ENCODE measurements around the gene ACTL10. TPM values are rescaled to one million over a fixed set of nuclear protein-coding genes. Genes with fewer than 3 reads are reported as not detected.
A peak's percentile ranks its signal among the peaks of the same experiment; 100 is the strongest.

The ACTL10 gene
- total RNA-seq, 1 donor from 2014 or later: 2.3 TPM

DNA sequence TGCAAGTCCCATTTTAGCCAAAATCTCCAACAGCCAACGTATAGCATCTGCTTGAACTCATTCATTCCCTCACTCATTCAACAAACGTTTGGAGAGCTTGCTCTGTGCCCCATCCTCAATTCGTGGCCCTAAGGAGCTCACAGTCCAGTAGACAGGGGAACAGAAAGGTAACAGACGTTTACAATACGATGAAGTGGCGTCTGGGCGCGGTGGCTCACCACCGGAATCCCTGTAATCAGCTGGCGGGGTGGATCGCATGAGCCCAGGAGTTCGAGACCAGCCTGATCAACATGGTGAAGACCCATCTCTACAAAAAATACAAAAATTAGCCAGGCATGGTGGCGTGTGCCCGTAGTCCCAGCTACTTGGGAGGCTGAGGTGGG is 20.2 kb downstream of the ACTL10 start:
- Mint-ChIP-seq H3K36me3 (ENCODE audit: low read depth) (no peaks in the 10 kb centered on the region), H3K4me3 (ENCODE audit: unreplicated experiment) (peak overlapping the region; percentile 90), H3K27ac (ENCODE audit: unreplicated experiment) (peak overlapping the region; percentile 80), H3K4me1 (ENCODE audit: low read depth) (peaks cover 19% of the 10 kb centered on the region), H3K27me3 (ENCODE audit: low read depth) (no peaks in the 10 kb centered on the region), H3K9me3 (ENCODE audit: low read depth) (no peaks in the 10 kb centered on the region)
- no peak for TF ChIP-seq CTCF (IDR thresholded peaks at IDR 0.05)
- DNase-seq (ENCODE audit: low spot score): no peak

DNA sequence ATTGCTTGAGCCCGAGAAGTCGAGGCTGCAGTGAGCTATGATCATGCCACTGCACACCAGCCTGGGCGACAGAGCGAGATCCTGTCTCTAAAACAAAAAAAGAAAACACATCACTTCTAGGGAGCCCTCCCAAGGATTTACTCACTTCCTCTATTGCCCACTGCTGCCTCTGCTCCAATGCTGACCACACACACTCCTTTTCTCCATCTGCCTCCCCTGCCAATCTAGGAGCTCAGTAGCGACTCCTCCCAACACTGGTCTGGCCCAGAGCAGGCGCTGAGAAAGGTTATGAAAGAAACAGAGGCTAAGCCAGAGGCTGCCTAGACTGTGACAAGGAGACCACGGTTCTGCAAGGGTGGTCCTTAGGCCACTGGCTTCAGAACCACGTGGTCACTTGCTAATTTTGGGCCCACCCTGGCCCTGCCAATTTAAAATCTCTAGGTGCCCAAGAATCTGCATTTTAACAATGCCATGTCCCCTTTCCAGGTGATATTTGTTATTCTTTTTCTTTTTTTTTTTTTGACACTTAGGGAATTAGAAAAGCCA is 20.7 kb downstream of the ACTL10 start:
- H3K9me3 Mint-ChIP-seq (ENCODE audit: low read depth): no peaks in the 10 kb centered on the region
- no peak overlapping the region for H3K27ac Mint-ChIP-seq (ENCODE audit: unreplicated experiment)
- no peaks in the 10 kb centered on the region for H3K27me3 Mint-ChIP-seq (ENCODE audit: low read depth)
- TF ChIP-seq CTCF (IDR thresholded peaks at IDR 0.05): no peak
- H3K4me3 Mint-ChIP-seq (ENCODE audit: unreplicated experiment): no peak overlapping the region
- peaks cover 18% of the 10 kb centered on the region for H3K4me1 Mint-ChIP-seq (ENCODE audit: low read depth)
- H3K36me3 Mint-ChIP-seq (ENCODE audit: low read depth): no peaks in the 10 kb centered on the region
- no peak for DNase-seq (ENCODE audit: low spot score)

DNA sequence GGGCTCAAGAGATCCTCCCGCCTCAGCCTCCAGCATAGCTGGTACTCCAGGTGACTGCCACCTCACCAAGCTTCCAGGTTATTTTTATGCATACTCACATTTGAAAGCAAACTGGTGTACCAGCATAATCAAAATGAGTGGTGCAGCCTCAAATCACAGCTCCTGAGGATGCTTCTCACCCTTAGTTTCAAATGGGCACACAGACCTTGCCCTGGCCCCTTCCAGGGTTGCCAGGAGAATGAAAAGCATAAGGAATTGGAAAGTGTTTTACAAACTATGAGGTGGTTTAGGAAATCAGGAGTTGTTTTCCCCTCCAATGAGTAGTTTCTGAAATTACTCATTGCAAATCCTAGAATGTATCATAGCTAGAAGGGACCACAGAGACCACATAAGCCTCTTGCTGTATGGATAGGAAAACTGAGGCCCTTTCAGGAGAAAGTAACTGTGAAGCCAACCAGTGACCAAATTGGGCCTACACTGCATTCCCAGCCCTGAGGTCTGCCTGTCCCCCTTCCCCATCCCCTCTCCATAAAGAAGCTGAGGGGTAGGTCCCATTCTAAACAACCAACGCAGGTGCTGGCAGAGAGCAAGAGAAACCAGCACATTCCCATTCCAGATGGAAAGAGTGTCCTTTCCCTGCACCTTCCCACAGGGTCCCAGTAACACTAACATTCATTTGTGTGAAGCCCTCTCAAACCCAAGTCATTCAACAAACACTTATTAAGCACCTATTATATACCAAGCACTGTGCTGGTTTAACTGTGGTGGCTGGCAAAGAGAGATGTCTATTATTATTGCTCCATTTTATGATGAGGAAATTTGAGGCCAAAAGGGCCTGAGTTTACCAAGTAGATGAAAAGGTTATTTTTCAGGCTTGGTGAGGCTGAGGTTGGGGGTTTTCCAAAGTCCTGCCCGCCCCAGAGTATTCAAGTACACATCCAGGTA is 21.5 kb downstream of the ACTL10 start:
- DNase-seq (ENCODE audit: low spot score): no peak
- TF ChIP-seq CTCF (IDR thresholded peaks at IDR 0.05): no peak
- Mint-ChIP-seq H3K36me3 (ENCODE audit: low read depth) (no peaks in the 10 kb centered on the region), H3K4me1 (ENCODE audit: low read depth) (peaks cover 18% of the 10 kb centered on the region), H3K9me3 (ENCODE audit: low read depth) (no peaks in the 10 kb centered on the region), H3K4me3 (ENCODE audit: unreplicated experiment) (no peak overlapping the region), H3K27ac (ENCODE audit: unreplicated experiment) (no peak overlapping the region), H3K27me3 (ENCODE audit: low read depth) (no peaks in the 10 kb centered on the region)

DNA sequence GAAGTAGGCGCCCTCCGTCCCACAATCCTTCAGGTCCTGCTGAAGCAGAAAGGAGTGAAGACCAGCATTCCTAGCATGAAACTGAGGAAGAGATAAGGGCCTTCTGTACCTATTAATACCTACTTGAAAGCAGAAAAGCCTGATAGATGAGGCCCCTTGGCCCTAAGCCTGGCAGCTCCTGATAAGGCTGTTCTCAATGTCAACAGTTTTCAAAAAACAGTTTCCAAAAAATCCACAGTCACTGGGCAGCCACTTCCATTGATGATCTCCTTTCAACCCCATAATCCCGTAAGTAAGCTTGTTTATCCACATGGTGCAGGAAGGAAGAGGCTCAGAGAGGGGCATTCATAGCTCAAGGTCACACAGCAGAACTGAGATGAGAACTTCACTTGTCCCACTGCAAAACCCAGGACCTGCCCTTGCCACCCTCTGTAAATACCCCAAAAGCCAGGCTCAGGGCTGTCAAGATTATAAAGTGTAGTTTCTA is 22.2 kb downstream of the ACTL10 start:
- no peak overlapping the region for H3K27ac Mint-ChIP-seq (ENCODE audit: unreplicated experiment)
- no peaks in the 10 kb centered on the region for H3K27me3 Mint-ChIP-seq (ENCODE audit: low read depth)
- H3K9me3 Mint-ChIP-seq (ENCODE audit: low read depth): no peaks in the 10 kb centered on the region
- no peak overlapping the region for H3K4me3 Mint-ChIP-seq (ENCODE audit: unreplicated experiment)
- H3K36me3 Mint-ChIP-seq (ENCODE audit: low read depth): no peaks in the 10 kb centered on the region
- peaks cover 18% of the 10 kb centered on the region for H3K4me1 Mint-ChIP-seq (ENCODE audit: low read depth)
- TF ChIP-seq CTCF (IDR thresholded peaks at IDR 0.05): no peak
- DNase-seq (ENCODE audit: low spot score): no peak

DNA sequence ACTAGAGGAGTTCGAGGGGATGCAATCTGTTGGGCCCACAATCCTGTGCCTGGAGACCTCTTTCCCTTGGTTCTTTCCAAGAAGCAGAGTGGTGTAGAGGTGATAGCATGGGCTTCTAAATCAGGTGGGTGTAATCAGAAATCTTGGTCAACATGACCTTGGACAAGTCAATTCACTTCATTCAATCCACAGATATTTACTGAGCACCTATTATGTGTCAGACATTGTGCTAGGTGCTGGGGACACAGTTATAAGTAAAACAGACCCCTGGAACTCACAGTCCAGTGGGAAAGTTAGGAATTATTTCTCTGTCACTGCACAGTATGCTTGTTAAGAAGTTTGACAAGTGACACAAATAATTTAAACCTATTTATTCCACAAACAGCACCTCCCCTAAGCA is 22.8 kb downstream of the ACTL10 start:
- TF ChIP-seq CTCF (IDR thresholded peaks at IDR 0.05): no peak
- no peak for DNase-seq (ENCODE audit: low spot score)
- Mint-ChIP-seq H3K27ac (ENCODE audit: unreplicated experiment) (no peak overlapping the region), H3K36me3 (ENCODE audit: low read depth) (no peaks in the 10 kb centered on the region), H3K4me3 (ENCODE audit: unreplicated experiment) (no peak overlapping the region), H3K27me3 (ENCODE audit: low read depth) (no peaks in the 10 kb centered on the region), H3K9me3 (ENCODE audit: low read depth) (no peaks in the 10 kb centered on the region), H3K4me1 (ENCODE audit: low read depth) (peaks cover 18% of the 10 kb centered on the region)
